Dendritic cell treated with granulocyte-macrophage colony-stimulating factor and Interleukin-4, amounts not matched to agents 40 ng/mL and 50 ng/mL, for 4 days (primary cell): ENCODE results near the gene C18orf63.
A peak's percentile ranks its signal among the peaks of the same experiment; 100 is the strongest.
"Not testable (repeated sequence)": the region's sequence is repeated elsewhere in the genome, so short reads cannot be mapped to it uniquely, and the experiment has no call there.

Experiments
- H3K27ac Mint-ChIP-seq: one replicate; pipeline ENCODE4 v1.8.0; 2022; ENCODE audit warnings: mild to moderate bottlenecking, mixed read lengths
- H3K27me3 Mint-ChIP-seq: one replicate; pipeline ENCODE4 v1.8.0; 2022; ENCODE audit warnings: mild to moderate bottlenecking, mixed read lengths
- H3K36me3 Mint-ChIP-seq: one replicate; pipeline ENCODE4 v1.8.0; 2022; ENCODE audit warnings: low read depth, mixed read lengths
- H3K4me1 Mint-ChIP-seq: one replicate; pipeline ENCODE4 v1.8.0; 2022; ENCODE audit warnings: low read depth, mixed read lengths
- H3K4me3 Mint-ChIP-seq: one replicate; pipeline ENCODE4 v1.8.0; 2022; ENCODE audit warnings: mild to moderate bottlenecking, moderate library complexity, mixed read lengths
- H3K9me3 Mint-ChIP-seq: one replicate; pipeline ENCODE4 v1.8.0; 2022; ENCODE audit warnings: mixed read lengths
- intact Hi-C: fragments of 100-400 bp; cut with micrococcal nuclease; formaldehyde crosslinking; loops from one replicate; pipeline ENCODE4 v1.15.0; 2022

C18orf63 gene

GRCh38 chr18:74326791-74327190, 11.2 kb downstream of the C18orf63 start:
- H3K27ac Mint-ChIP-seq, H3K4me3 Mint-ChIP-seq, H3K4me1 Mint-ChIP-seq, H3K27me3 Mint-ChIP-seq, H3K36me3 Mint-ChIP-seq, intact Hi-C loops, H3K9me3 Mint-ChIP-seq: not testable (repeated sequence)

GRCh38 chr18:74328206-74328605, 12.6 kb downstream of the C18orf63 start:
- H3K27me3 Mint-ChIP-seq: peaks cover 4% of the 10 kb centered on the region
- no peaks in the 10 kb centered on the region for H3K4me1 Mint-ChIP-seq
- H3K36me3 Mint-ChIP-seq: no peaks in the 10 kb centered on the region
- H3K27ac Mint-ChIP-seq: no peak overlapping the region
- no peak overlapping the region for H3K4me3 Mint-ChIP-seq
- peaks cover 4% of the 10 kb centered on the region for H3K9me3 Mint-ChIP-seq
- intact Hi-C loops: no loop called here

- Mint-ChIP-seq H3K27me3 (peaks cover 4% of the 10 kb centered on the region), H3K4me1 (peaks cover 9% of the 10 kb centered on the region), H3K27ac (no peak overlapping the region), H3K9me3 (peaks cover 8% of the 10 kb centered on the region), H3K36me3 (no peaks in the 10 kb centered on the region), H3K4me3 (no peak overlapping the region)
- intact Hi-C loops: no loop called here
Measured at GRCh38 chr18:74329688-74330205, 14.1 kb downstream of the C18orf63 start.

GRCh38 chr18:74331404-74331803, 15.8 kb downstream of the C18orf63 start:
- peaks cover 13% of the 10 kb centered on the region for H3K4me1 Mint-ChIP-seq
- intact Hi-C loops: no loop called here
- peaks cover 8% of the 10 kb centered on the region for H3K9me3 Mint-ChIP-seq
- no peak overlapping the region for H3K4me3 Mint-ChIP-seq
- peaks cover 4% of the 10 kb centered on the region for H3K27me3 Mint-ChIP-seq
- no peak overlapping the region for H3K27ac Mint-ChIP-seq
- H3K36me3 Mint-ChIP-seq: no peaks in the 10 kb centered on the region

GRCh38 chr18:74333091-74333490, 17.5 kb downstream of the C18orf63 start:
- Mint-ChIP-seq H3K27ac (no peak overlapping the region), H3K36me3 (no peaks in the 10 kb centered on the region), H3K4me3 (no peak overlapping the region), H3K4me1 (peaks cover 13% of the 10 kb centered on the region), H3K9me3 (peaks cover 8% of the 10 kb centered on the region), H3K27me3 (peaks cover 5% of the 10 kb centered on the region)
- intact Hi-C loops: no loop called here

DNA sequence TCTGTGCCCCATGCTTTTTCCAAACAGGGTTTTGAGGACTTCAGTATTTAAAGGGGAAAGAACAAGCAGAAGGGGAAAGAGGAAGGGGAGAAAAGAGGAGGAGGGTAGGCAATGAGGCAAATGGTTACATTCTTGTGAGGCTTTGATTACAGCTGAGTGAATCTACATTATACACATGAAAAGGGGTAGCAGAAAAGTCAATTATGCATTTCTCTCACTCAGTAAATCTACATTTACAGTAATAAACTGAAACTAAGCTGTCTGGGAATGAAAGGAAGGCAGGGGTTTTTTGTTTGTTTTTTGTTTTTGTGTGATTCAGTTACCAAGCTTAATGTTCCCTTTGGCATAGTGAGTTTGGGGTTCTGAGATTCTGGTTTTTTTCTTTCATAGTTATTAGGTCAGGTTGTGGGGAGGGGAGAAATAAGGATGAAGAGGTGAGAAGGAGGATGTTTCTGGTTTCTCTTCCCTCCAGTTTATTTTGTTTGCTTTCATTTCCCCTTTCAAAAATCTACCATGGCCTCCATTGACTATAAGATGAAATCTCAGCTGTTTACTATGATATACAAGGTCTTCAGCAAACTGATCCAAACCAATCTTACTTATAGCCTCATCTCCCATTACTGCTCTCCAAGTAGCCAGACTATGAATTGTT, 18.7 kb downstream of the C18orf63 start:
- Mint-ChIP-seq H3K36me3 (no peaks in the 10 kb centered on the region), H3K9me3 (peaks cover 8% of the 10 kb centered on the region), H3K27me3 (peaks cover 5% of the 10 kb centered on the region), H3K4me3 (no peak overlapping the region), H3K27ac (peak overlapping the region; percentile 1), H3K4me1 (peaks cover 13% of the 10 kb centered on the region)
- intact Hi-C loops: no loop called here

DNA sequence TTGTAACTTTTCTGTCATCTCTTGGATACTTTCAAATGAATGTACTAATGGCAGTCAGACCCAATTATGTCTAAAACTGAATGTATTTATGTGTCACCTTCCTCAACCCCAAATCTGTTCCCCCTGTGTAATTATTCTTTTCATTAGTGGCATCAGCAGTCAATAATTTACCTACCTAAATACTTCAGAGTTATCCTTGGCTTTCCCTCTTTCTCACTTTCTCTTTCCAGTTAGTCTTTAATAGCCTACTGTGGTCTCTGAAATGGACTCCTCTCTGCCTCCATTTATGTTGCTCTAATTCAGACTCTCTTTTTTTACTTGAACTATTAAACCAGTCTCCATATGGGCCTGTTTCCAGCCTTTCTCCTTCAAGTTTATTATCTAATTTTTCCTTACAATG, 21.0 kb downstream of the C18orf63 start:
- H3K4me1 Mint-ChIP-seq: peaks cover 13% of the 10 kb centered on the region
- no peak overlapping the region for H3K4me3 Mint-ChIP-seq
- H3K9me3 Mint-ChIP-seq: peaks cover 8% of the 10 kb centered on the region
- intact Hi-C loops: no loop called here
- no peak overlapping the region for H3K27ac Mint-ChIP-seq
- peaks cover 4% of the 10 kb centered on the region for H3K27me3 Mint-ChIP-seq
- no peaks in the 10 kb centered on the region for H3K36me3 Mint-ChIP-seq

GRCh38 chr18:74337155-74337911, 21.7 kb downstream of the C18orf63 start:
- Mint-ChIP-seq H3K4me1 (peaks cover 13% of the 10 kb centered on the region), H3K27ac (no peak overlapping the region), H3K9me3 (peaks cover 8% of the 10 kb centered on the region), H3K36me3 (no peaks in the 10 kb centered on the region), H3K4me3 (no peak overlapping the region), H3K27me3 (peaks cover 5% of the 10 kb centered on the region)
- intact Hi-C loops: no loop called here

DNA sequence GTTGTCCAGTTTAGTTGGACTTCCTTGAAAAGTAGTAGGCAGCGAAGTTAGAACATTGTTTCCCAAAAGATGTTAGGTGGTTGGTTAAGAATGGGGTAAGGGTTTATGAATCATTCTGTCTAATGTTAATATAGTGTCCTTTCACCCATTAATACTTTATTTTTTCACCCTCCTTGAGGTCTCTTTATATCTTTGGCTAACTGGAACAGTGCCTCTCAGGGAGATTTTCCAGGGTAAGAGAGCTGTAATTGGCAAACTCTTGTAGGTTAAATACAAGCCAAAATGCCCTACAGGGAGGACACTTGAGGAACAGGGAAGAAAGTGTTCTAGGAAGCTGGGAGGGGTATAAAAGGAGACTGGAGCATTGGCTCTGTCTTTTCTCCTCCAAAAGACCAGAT, 22.3 kb downstream of the C18orf63 start:
- intact Hi-C loops: no loop called here

DNA sequence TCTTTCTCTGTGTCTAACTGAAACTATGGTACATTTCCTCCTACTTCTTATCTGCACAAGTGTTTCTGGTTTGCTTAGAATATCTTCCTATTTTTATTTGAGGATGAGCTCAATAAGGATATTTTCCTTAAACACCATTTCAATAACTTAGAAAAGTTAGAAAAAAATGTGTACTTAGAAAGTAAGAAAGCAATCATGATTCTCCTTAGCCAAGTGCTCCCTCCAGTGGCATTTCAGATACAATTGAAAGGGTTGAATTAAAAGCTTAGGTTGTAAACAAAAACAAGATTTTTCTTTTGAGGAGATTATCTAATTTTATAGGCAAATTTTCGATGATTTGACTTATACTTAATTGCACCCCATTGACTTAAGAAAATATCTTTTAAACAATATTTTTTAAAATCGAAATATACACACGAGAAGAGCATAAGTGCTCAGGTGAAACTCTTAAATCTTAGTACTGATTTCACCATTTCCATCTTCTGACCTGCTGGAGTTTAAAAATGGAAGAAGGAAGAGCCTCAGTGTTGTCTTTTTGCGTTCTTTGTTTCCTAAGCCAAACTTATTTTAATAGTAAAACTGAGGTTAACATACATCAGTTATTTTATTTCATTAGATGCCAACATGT, 26.9 kb downstream of the C18orf63 start:
- Mint-ChIP-seq H3K27ac (no peak overlapping the region), H3K9me3 (no peaks in the 10 kb centered on the region), H3K27me3 (peaks cover 4% of the 10 kb centered on the region), H3K36me3 (no peaks in the 10 kb centered on the region), H3K4me3 (no peak overlapping the region), H3K4me1 (no peaks in the 10 kb centered on the region)
- intact Hi-C loops: loop anchor here (1.0 to 2.0 kb wide), 2 partner anchors 146 to 302 kb away; no protein-coding TSS in a partner anchor

More for the DNA sequence above, 22.3 kb downstream of the C18orf63 start:
- no peaks in the 10 kb centered on the region for H3K36me3 Mint-ChIP-seq
- no peak overlapping the region for H3K27ac Mint-ChIP-seq
- peaks cover 13% of the 10 kb centered on the region for H3K4me1 Mint-ChIP-seq
- peaks cover 8% of the 10 kb centered on the region for H3K9me3 Mint-ChIP-seq
- peaks cover 6% of the 10 kb centered on the region for H3K27me3 Mint-ChIP-seq
- no peak overlapping the region for H3K4me3 Mint-ChIP-seq

GRCh38 chr18:74346206-74346605, 30.6 kb downstream of the C18orf63 start:
- no peak overlapping the region for H3K4me3 Mint-ChIP-seq
- H3K4me1 Mint-ChIP-seq: no peaks in the 10 kb centered on the region
- intact Hi-C loops: no loop called here

GRCh38 chr18:74348581-74348980, 32.9 kb downstream of the C18orf63 start:
- Mint-ChIP-seq H3K36me3 (no peaks in the 10 kb centered on the region), H3K4me3 (no peak overlapping the region), H3K4me1 (no peaks in the 10 kb centered on the region), H3K27me3 (no peaks in the 10 kb centered on the region), H3K9me3 (no peaks in the 10 kb centered on the region), H3K27ac (no peak overlapping the region)
- intact Hi-C loops: no loop called here

More at GRCh38 chr18:74346206-74346605, 30.6 kb downstream of the C18orf63 start:
- H3K27ac Mint-ChIP-seq: no peak overlapping the region
- no peaks in the 10 kb centered on the region for H3K36me3 Mint-ChIP-seq
- H3K27me3 Mint-ChIP-seq: peaks cover 2% of the 10 kb centered on the region
- no peaks in the 10 kb centered on the region for H3K9me3 Mint-ChIP-seq

- intact Hi-C loops: loop anchor here (5.0 kb wide), 1 partner anchor 141 kb away; no protein-coding TSS in a partner anchor
- H3K27ac Mint-ChIP-seq: no peak overlapping the region
- no peak overlapping the region for H3K4me3 Mint-ChIP-seq
- no peaks in the 10 kb centered on the region for H3K27me3 Mint-ChIP-seq
- H3K4me1 Mint-ChIP-seq: no peaks in the 10 kb centered on the region
- H3K9me3 Mint-ChIP-seq: no peaks in the 10 kb centered on the region
- H3K36me3 Mint-ChIP-seq: no peaks in the 10 kb centered on the region
Measured at GRCh38 chr18:74351354-74351753, 35.7 kb downstream of the C18orf63 start.
